ENCODE results near the gene F11R.
A peak's percentile ranks its signal among the peaks of the same experiment; 100 is the strongest.
"Not testable (repeated sequence)": the region's sequence is repeated elsewhere in the genome, so short reads cannot be mapped to it uniquely, and the experiment has no call there.

Gene F11R

DNA sequence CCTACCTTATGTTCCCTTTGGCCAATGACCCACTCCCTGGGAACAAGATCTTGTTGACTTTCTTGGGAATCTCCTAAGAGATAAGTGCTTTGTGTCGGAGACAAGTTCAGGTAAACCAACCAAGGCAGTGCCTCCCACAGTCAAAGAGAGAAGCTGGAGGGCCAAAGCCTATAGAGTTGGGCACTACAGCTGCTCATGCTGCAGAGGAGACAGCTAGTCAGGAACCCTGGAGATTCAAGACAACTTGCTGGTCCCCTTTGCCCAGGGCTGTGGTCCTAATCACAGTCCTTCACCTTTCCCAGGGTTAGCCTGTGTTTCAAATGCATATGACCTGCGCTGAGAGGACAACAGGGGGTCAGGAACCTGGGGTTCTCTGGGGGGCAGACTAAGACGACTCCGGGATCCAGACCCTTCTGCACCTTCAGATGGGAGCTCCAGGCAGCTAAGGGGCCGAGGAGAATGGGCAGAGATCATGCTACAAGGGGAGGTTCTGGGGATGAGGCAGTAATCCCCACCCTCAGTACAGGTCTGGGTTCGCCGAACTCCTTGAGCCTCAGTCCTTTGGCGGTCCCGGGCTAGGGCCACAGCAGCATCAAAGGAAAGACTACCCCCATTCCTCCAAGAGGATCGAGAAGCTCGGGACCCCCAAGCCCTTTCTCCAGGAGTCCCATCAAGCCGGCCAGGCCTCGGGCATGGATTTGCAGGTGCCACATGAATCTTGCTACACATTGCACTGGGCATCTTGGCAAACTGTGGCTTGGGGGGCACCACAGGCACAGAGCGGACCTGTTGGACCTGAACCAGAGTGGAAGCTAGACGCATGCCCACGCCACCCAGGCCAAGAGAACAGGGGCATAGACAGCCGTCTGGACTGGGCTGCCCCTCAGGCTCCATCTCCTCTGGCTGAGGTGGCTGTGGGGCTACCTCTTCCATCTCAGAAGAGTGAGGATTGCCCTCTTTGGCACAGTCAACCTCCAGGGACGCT, 26.8 kb upstream of the F11R start:
- Mint-ChIP-seq H3K36me3 (peaks cover 12% of the 10 kb centered on the region), H3K27me3 (no peaks in the 10 kb centered on the region), H3K4me1 (peaks cover 26% of the 10 kb centered on the region), H3K27ac (peak overlapping the region; percentile 51), H3K4me3 (no peak overlapping the region), H3K9me3 (no peaks in the 10 kb centered on the region)

DNA sequence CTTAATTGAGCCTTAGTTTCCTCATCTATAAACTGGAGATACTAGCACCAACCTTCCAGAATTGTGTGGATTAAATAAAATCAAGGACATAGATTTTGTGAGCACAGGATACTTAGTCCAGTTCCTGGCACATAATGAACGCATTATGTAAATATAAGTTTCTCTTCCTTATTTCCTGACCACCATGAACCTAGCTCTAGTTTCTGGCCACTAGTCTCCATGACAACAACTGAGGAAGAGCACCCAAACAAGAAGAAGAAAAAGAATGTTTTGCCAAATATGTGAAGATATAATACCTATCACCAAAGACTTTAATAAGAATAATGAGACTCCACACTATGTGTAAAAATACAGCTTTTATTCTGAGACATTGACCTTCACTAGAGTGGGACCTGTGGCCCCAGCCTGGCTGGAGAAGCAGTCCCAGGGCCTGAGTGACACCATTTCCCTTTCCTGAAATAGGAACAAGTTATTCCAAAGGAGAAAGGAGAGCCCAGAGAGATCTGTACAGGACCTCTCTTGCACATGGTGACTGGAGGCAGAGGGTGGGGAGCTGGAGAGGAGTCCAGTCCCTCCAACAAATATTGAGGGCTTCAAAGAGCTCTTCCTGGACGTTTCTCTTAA, 25.8 kb upstream of the F11R start:
- peak overlapping the region; percentile 99 for H3K4me3 Mint-ChIP-seq
- no peaks in the 10 kb centered on the region for H3K27me3 Mint-ChIP-seq
- H3K27ac Mint-ChIP-seq, result peak overlapping the region; percentile 100
- H3K9me3 Mint-ChIP-seq, result no peaks in the 10 kb centered on the region
- peaks cover 33% of the 10 kb centered on the region for H3K4me1 Mint-ChIP-seq
- H3K36me3 Mint-ChIP-seq, result peaks cover 12% of the 10 kb centered on the region

DNA sequence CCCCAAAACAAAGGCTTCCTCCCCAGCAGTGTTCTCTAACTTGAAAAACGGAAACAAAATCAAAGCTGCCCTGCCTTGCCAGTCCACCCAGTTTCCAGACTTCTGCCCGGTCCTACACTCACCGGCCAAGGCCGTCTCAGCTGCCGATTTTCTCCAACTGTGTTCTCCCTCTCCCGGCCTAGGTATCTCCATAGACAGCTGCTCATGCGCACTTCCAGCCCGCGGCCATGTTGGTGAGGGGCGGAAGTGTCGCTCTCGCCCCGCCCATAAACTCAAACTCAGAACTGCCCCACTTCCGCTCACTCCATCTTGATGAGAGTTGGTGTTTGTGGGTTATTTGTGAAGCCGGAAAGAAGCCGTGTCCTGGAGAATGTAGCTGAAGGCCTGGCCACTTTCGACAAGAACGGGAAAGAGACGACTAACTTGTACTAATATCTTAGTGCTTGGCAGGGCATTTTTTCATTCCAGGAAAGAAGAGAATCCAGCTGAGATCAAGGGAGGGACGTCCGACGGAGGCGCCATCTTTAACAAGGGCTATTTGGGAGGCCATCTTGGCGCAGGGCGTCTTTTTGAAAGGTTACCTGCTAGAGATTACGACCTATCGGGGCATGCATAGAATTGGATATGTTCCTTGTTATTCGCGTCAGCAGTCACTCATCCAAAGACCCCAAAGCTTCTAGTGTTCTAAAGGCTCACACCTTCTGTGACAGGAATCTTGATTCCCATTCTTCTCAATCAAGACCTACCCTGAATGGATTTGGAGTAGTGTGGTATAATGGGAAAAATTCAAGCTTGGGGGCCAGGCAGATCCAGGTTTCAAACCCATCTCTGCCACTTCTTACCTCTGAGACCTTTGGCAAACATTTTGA, 25.0 kb upstream of the F11R start, which contains the start of gene USF1:
TSS of gene USF1 (minus strand) at position 242 of the 869 bp plus-strand sequence. CDS start 2,702 bp downstream, outside the sequence.
- H3K4me3 Mint-ChIP-seq, result peak within 1 kb of the TSS; percentile 99
- H3K4me1 Mint-ChIP-seq, result peaks cover 39% of the 10 kb centered on the region
- peak within 1 kb of the TSS; percentile 100 for H3K27ac Mint-ChIP-seq
- no peaks in the 10 kb centered on the region for H3K27me3 Mint-ChIP-seq
- peaks cover 14% of the 10 kb centered on the region for H3K36me3 Mint-ChIP-seq
- no peaks in the 10 kb centered on the region for H3K9me3 Mint-ChIP-seq

DNA sequence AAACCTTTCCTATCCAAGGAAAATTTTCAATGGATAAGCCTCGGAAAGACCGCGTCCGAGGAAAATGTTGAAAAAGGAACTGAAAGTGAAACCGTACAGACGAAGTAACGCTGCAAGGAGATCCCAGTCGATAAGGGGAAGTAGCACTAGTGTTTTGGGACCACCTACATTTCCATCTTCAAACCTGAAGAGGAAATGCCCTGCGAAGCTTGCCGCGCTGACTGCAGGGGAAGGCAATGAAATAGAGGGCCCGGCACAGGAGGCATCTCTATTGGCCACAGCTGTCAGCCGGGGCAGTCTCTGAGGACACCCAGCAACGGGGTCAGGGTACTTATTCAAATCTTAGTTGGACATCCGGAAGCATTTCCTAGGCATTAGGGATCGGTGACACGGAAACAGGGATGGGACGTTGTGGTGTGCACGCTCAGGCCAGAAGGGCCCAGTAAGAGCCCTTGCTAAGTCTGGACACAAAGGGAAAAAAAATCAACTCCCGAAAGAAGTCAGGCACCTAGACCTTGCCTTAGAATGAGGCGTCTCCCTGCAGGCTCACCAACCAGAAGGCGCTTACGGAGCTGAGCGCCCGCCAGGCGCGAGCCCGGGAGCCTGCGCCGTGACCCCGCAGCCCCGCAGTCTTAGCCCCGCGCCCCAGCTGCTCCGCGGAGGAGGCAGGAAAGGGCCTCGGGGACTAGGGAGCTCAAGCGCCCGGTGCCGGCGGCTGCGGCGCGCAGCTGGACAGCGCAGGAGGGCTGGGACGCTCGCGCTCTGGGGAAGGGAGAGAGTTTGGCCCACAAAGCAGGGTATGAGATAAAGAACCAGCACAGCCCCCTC, 24.2 kb upstream of the F11R start:
- Mint-ChIP-seq H3K4me1 (peaks cover 39% of the 10 kb centered on the region), H3K36me3 (peaks cover 14% of the 10 kb centered on the region), H3K4me3 (peak overlapping the region; percentile 99), H3K27ac (peak overlapping the region; percentile 100), H3K9me3 (no peaks in the 10 kb centered on the region), H3K27me3 (no peaks in the 10 kb centered on the region)

DNA sequence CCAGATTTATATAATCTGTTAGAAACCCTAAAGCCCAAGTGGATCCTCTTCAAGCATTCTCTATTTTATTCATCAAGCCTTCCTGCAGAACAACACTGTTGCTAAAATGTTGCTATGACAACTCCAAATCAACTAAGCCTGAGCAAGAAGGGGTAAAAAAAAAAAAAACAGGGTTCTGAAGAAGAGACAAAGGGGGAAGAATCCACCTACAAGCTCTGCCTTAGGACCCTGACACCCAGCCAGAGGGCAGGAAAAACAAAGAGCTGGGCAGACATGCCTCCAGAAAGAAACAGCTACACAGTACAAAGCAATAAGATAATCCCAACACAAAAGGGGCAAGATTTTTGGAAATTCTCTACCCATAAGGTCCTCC, 23.6 kb upstream of the F11R start:
- no peaks in the 10 kb centered on the region for H3K27me3 Mint-ChIP-seq
- peaks cover 39% of the 10 kb centered on the region for H3K4me1 Mint-ChIP-seq
- peak overlapping the region; percentile 95 for H3K27ac Mint-ChIP-seq
- H3K36me3 Mint-ChIP-seq, result peaks cover 14% of the 10 kb centered on the region
- H3K9me3 Mint-ChIP-seq, result no peaks in the 10 kb centered on the region
- H3K4me3 Mint-ChIP-seq, result peak overlapping the region; percentile 99

DNA sequence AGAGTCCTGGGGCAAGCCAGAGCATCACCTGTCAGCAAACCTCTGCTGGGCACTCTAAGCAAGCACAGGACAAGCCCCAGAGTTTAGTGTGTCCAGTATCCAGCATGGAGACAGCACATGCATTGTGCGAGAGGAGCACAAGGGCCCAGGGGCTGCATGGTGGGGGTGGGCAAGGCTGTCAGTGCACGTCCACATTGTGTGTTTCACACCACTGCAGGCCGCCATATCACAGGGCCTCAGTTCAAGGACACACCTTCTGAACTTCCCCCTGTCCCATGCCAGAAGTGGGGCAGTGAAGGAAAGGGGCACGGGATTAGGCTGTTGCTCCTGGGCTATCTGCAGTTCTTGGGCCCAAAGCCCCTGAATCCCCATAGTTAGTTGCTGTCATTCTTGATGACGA, 18.6 kb upstream of the F11R start:
- peaks cover 44% of the 10 kb centered on the region for H3K4me1 Mint-ChIP-seq
- peaks cover 8% of the 10 kb centered on the region for H3K36me3 Mint-ChIP-seq

DNA sequence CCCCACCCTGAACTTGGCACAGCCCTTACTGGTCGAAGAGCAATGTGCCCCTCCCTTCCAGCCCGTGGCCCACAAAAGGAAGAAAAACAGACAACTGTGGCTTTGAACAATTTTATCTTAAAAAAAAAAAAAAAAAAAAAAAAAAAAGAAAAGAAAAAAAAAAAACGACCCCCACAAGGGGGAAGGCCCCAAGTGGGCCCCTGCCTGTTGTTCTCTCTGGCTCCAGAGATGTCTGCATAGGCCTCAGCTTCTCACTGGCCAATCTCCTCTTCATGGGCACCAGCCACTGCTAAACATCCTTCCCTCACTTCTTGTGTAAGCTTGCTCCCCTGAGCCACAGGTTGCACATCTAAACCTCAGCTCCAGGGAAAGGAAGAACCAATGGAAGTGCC, 18.2 kb upstream of the F11R start:
- Mint-ChIP-seq H3K27me3 (no peaks in the 10 kb centered on the region), H3K27ac (peak overlapping the region; percentile 95), H3K36me3 (peaks cover 8% of the 10 kb centered on the region), H3K4me1 (peaks cover 40% of the 10 kb centered on the region), H3K9me3 (no peaks in the 10 kb centered on the region), H3K4me3 (peak overlapping the region; percentile 94)

More for the DNA sequence above, 18.6 kb upstream of the F11R start:
- no peaks in the 10 kb centered on the region for H3K9me3 Mint-ChIP-seq
- H3K27me3 Mint-ChIP-seq, result no peaks in the 10 kb centered on the region
- H3K4me3 Mint-ChIP-seq, result peak overlapping the region; percentile 94
- H3K27ac Mint-ChIP-seq, result peak overlapping the region; percentile 79

- Mint-ChIP-seq H3K4me1 (peaks cover 37% of the 10 kb centered on the region), H3K27ac (peak within 1 kb of the TSS; percentile 95), H3K4me3 (peak within 1 kb of the TSS; percentile 94), H3K9me3 (no peaks in the 10 kb centered on the region), H3K27me3 (no peaks in the 10 kb centered on the region), H3K36me3 (peaks cover 8% of the 10 kb centered on the region)
Measured at GRCh38 chr1:161038523-161039153, 17.7 kb upstream of the F11R start, which contains the start of gene TSTD1. TSTD1 (minus strand) TSS chr1:161038964; CDS start chr1:161038889, 75 bp downstream.

DNA sequence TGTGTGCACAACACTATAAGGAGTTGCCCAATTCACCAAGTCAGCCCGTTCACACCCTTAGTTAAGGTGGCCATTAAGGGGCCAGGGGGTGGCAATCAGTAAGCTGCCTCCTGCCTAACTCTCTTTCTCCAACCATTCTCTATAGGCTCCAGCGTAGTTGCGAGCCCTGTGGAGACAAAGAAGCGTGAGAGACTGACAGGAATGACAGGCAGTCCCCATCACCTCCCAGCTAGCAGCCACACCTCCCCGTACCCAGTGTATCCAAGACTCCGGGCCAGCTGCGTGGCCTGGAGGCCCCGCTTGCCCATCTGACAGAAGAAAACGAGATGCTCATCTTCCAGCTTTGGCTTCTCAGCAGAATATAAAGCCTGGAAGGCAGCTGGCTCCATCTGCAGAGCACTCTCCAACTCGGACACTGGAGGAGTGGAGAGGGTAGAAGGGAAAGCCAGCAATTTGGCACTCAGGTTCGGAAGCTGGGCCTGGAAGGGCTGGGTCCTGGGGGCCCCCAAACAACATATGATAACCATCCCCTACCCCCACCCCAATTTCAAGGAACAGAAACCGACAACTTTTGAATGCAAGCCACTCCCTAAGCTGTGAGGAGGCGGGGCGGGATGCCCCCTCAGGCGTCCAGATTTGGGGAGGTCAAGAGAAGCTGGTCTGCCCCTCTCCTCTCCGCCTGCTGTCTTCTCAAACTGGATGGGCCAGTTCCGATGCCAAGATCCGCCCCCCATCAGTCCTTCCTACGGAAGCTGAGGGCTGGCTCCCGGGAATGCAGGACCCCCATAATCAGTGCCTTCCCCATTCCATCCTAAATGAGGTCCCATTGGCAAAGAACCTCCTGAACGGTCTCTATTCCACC, 16.9 kb upstream of the F11R start:
- H3K36me3 Mint-ChIP-seq, result peaks cover 10% of the 10 kb centered on the region
- H3K4me1 Mint-ChIP-seq, result peaks cover 41% of the 10 kb centered on the region
- peak overlapping the region; percentile 94 for H3K4me3 Mint-ChIP-seq

DNA sequence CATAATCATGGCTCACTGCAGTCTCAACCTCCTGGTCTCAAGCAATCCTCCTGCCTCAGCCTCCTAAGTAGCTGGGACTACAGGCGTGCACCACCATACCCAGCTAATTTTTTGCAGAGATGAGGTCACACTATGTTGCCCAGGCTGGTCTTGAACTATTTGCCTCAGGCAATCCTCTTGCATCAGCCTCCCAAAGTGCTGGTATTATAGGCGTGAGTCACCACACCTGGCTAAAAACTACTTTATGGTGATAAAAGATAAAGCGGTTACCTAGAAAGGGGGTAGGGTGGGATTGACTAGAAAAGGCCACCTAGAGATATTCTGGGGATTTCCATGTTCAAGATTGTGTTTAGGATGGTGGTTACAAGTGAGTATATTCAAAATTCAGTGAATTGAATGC, 12.8 kb upstream of the F11R start:
- Mint-ChIP-seq H3K27ac (no peak overlapping the region), H3K4me3 (no peak overlapping the region), H3K36me3 (peaks cover 11% of the 10 kb centered on the region), H3K9me3 (no peaks in the 10 kb centered on the region), H3K4me1 (peaks cover 35% of the 10 kb centered on the region), H3K27me3 (no peaks in the 10 kb centered on the region)

More for the DNA sequence above, 16.9 kb upstream of the F11R start:
- no peaks in the 10 kb centered on the region for H3K27me3 Mint-ChIP-seq
- H3K27ac Mint-ChIP-seq, result peak overlapping the region; percentile 95
- H3K9me3 Mint-ChIP-seq, result no peaks in the 10 kb centered on the region

GRCh38 chr1:161032409-161032808, 11.5 kb upstream of the F11R start:
- H3K9me3 Mint-ChIP-seq, result no peaks in the 10 kb centered on the region
- peaks cover 31% of the 10 kb centered on the region for H3K4me1 Mint-ChIP-seq
- H3K27ac Mint-ChIP-seq, result peak overlapping the region; percentile 80
- peak overlapping the region; percentile 43 for H3K4me3 Mint-ChIP-seq
- no peaks in the 10 kb centered on the region for H3K27me3 Mint-ChIP-seq
- peaks cover 13% of the 10 kb centered on the region for H3K36me3 Mint-ChIP-seq

DNA sequence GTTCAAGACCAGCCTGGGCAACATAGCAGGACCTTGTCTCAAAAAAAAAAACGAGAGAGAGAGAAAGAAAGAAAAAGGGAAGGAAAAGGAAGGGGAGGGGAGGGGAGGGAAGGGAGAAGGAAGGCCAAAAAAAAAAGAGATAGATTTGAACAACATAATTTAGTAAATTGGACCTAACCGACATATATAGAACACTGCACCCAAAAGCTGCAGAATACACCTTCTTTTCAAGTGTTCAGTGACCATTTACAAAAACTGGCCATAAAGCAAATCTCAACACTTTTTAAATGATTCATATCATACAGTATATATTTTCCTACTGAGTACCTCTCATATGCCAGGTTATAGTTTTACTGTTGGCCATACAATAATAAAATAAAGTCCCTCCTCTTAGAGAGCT, 10.9 kb upstream of the F11R start:
- Mint-ChIP-seq H3K27me3 (no peaks in the 10 kb centered on the region), H3K4me3 (no peak overlapping the region), H3K9me3 (no peaks in the 10 kb centered on the region), H3K27ac (peak overlapping the region; percentile 81), H3K36me3 (peaks cover 17% of the 10 kb centered on the region), H3K4me1 (peaks cover 30% of the 10 kb centered on the region)

- not testable (repeated sequence) for H3K9me3 Mint-ChIP-seq, H3K4me3 Mint-ChIP-seq, H3K27ac Mint-ChIP-seq, H3K27me3 Mint-ChIP-seq
- Mint-ChIP-seq H3K36me3 (peaks cover 24% of the 10 kb centered on the region), H3K4me1 (peaks cover 37% of the 10 kb centered on the region)
Measured at GRCh38 chr1:161029466-161029865, 8.5 kb upstream of the F11R start.

All from activated naive CD4-positive, alpha-beta T cell treated with anti-CD3 and anti-CD28 coated beads, Interleukin-2, amount 50 U/mL, for 24 hours (primary cell).